Measurements from ENCODE around the gene RNF166.

RNF166 gene

DNA sequence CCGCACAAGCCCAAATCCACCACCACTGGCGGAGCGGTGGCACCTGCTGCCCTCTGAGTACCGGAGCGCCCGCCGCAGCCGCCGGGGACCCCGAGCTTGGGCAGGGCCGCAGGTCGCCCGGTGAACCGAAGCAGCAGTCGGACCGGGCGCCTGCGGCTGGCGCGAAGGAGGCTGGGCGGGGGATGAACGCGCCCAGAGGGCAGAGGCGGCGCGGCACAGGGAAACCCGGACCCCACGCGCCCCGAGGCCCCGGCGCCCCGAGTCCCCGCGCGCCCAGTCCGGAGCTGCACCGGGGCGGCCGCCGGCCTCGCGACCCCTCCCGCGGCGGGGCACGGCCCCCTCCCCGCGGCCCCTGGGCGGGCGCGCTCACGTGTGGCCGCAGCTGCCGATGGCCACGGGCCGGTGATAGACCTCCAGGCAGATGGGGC, 393 bp downstream of the RNF166 start:
- no peak for DNase-seq

DNA sequence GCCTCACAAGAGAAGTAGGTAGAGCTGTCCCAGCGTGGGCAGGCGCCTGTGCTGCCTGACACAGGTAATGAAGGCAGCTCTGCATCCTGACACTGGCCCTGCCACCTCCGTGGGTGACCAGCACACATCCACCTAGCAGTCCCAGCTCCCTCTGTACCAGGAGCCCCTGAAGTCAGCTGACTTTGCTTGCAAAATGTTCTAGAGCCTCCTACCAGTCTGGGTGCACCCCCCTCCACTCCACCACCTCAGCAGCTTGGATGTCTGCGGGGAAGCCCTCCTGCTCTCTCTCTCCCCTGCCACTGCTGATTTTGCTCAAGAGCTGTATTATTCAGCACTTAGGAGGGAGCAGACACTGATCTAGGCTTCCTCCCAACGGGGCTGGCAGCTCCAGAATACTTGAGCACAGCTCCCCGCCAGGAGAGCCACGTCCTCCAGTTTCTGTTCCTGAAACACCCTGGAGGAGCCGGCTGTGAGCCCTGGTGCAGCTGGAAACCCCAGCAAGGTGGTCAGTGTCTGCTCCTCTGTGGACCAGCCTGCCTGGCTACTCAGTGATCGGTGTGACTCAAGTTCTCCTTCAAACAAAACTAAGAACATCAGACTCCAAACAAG, 1.0 kb downstream of the RNF166 start:
- DNase-seq: peak; percentile 30 to 45

DNA sequence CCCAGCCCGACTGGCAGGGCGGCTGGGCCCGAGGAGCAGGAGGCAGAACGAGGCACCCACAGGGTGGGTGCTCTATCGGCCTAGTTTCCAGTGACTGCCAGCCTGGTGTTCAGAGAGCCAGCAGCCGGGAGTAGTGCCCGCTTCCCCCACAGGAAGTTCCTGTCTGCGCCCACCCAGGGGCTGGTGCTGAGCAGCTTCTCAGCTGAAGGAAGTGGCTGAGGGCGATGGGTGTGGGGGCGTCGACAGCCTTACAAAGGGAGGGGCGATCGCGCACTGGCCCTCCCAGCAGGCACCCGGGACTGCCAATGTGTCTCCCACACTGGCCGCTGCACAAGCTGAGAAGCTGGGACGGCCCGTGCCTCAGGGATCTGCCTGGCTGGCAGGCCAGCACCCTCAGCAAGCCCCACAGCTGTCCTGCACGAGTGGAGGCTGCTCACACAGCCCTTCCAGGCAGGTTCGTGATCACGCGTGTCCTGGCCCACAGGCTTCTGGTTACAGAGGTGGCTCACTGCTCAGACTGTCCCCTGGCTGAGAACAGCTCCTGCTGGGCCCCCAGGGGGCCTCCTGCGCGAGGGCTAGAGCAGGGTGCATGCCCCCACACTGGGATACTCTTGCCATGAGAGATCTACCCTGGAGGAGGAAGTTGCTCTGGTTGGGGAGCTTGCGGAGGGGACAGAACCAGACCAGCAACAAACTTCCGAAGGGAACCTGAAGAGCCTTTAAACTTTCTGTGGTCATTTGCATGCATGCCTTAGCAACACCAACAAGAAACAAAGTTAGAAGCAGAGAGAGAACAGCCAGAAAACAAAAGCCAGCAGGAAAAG, 2.5 kb downstream of the RNF166 start:
- DNase-seq: peak; percentile 45 to 75

DNA sequence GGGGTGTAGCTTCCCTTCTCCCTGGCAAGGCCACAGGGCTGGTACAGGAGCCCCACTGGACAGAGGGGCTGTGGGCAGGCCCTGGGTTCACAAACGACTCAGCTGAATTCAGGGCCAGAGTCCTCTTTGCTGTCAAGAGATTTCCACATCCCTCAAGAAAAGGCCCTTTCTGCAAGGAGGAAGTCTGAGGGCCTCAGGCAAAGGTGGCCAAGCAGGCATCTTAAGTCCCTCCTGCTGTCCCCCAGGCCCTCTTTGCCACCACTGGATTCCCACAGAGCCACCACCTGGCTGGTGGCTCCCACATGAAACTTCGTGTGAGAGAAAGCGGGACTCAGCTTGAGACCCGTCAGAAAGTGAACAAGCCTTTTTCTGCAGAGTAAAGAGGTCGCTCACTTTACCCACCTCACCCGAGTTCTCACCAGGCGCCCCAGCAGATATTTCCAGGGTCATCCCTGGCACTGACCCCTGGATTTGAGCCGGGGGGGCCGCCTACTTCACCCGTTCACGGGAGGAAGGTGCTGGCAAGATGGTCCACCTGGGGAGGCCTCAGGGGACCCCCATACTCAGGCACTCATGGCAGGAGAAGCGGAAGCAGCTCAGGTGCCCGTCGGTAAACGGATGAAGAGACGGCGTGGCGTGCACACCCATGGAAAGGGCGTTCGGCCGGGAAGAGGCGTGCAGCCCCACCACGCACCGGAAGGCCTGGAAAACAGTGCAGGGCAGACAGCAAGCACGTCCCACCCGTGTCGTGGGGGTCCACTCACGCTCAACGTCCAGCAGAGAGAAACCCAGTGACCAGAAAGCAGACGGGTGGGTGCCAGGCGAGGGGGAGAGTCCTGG, 3.6 kb downstream of the RNF166 start:
- DNase-seq: no peak

DNA sequence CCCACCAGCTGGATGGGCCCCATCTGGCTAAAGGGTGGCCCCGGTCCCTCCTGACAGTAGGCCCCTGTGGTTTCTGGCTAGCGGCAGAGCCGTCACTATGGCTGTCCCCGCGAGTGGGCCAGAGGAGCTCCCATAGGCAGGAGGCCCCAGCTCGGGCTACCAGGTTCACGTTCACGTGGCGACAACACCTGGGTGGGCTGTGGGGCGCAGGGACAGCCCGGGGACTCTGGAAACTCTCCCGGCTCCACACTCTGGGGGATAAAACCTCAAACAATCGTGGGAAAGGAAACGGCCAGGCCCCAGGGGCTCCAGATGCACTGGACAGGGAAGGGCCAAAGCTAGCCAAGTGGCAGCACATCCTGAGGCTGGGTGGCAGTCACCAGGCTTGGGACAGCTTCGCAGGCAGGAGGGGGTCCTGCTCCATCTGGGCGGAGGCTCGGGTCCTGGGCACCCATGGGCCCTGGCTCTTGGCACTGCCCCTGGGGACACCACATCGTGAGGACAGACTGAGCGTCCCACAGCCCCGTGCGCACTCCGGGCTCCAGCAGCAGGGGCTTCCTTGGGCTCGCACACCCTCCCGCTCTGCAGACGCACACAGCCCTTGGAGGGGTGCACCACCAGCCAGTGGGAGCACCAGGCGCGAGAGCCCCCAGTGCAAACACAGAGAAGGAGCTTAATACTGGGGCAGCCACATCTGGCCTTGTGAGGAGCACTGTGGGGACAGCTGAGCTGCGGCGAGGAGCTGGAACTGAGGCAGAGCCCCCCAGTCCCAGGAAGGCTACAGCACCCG, 4.4 kb downstream of the RNF166 start:
- no peak for DNase-seq

DNA sequence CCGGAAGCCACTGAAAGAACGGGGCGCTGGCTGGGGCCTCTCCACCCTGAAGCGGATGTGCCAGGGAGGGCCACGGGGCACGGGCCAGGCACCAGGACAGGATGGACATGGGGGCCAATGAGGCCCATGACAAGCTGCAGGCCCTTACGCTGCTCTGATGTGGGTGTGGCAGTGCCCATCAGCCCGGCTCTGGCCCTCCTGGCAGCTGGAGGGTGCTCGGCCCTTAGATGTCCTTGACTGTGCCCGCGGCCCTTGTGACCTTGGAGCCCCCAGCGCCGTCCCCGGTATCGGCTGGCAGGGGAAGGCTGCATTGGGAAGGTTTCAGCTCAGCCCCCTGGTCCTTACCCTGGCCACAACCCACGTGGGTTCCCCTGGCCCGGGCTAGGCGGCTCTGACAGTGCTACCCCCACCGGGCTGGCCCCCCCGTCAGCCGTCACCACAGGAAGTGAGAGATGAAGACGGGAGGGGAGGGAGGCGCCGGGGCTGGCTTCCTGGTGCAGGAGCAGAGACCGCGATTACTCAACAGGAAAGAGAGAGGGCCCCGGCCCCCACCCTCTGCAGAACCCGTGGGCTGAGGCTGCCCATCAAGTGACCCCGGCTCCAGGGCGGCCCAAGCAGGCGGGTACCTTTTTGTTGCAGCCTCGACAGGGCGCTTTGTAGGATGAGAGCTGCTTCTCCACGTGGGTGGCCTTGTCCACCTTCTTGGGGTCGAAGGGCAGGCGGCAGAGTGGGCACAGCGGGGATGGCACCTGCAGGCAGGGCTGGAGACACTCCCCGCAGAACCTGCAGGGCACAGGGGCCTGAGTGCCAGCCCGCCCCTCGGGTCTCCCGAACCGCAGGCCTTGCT, 5.3 kb downstream of the RNF166 start:
- peak; percentile 93 to 94 for DNase-seq

DNA sequence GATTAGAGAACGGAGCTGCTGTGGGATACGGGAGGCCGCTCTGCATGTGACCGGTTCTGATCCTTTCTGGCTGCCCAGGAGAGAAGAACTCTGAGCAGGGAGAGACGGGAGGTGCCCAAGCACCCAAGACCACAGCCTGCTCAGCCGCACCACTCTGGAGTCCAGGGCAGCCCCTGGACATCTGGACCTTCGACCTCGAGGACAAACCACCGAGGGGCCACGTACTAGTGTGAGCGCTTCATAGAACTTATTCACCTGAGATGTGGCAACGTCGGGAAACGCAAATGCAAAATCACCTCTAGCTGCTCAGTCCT, 5.9 kb downstream of the RNF166 start:
- DNase-seq: no peak

DNA sequence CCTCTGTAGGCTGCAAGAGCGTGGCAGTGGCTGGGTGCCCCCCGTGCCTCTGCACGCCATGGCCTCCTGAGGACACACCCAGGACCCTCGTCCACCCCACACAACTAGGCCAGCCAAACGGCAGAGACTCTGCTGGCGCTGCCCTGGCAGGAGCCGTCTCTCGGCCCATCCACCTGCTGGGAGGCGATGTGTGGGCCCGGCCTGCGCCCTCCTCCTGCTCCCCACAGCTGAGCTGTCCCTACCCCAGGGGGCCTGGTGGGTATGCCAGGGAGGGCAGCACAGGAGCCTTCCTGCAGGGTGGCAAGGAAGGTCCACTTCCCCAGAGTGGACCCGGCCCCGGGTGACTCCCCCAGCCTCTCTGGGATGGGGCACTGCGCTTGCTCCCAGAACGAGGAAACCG, 7.0 kb downstream of the RNF166 start:
- no peak for DNase-seq

DNA sequence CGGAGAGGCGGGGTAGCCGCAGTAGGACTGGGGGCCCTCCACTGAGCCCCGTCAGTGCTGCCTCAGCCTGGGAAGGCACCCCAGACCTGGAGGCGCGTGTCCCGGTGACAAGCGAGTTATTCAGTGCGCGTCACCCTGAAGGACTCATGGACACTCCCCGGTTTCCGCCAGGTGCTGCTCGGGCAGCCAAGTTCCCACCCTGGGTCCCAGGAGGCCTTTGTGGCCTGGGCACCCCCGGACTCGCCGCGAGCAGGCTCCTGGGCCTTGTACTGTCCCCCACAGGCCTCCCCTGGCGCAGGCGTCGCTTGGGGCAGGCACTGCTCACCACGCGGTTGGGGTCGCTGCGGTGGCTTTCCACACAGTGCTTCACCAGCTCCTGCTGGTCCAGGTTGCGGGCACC, 7.6 kb downstream of the RNF166 start:
- DNase-seq: no peak

DNA sequence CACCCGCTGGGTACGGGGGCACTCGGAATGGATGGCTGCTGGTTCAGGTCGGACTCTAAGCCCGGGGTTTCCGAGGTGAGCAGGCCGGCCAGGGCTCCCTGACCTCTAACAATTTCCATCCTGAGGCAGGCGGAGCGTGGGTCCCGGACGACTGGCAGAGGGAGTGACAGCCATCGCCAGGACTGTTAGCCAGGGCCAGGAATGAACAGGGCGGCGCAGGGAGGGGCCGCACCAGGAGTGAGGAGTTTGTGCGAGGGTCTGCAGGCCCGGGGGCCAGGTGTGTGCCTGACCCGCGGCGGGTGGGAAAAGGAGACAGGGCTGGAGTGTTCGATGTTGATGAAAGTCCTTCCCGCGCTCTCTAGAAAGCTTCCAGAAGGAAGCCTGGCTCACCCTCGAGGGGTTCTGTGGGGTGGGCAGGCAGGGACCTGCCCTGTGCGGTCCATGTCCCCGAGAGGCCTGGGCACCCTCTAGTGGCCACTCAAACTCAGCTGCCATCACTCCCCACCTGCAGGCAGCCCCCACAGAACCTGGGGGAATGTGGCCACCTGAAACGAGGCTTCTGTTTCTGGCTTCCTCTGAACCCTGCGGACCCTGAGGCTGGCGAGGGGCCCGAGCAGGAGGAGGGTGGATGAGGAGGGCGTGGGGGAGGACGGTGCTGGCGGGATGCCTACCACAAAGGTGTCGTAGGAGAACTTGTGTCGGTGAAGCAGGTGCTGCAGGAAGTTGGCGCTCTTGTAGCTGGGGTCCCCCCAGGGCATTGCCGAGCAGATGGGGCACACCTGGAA, 8.2 kb downstream of the RNF166 start:
- no peak for DNase-seq

DNA sequence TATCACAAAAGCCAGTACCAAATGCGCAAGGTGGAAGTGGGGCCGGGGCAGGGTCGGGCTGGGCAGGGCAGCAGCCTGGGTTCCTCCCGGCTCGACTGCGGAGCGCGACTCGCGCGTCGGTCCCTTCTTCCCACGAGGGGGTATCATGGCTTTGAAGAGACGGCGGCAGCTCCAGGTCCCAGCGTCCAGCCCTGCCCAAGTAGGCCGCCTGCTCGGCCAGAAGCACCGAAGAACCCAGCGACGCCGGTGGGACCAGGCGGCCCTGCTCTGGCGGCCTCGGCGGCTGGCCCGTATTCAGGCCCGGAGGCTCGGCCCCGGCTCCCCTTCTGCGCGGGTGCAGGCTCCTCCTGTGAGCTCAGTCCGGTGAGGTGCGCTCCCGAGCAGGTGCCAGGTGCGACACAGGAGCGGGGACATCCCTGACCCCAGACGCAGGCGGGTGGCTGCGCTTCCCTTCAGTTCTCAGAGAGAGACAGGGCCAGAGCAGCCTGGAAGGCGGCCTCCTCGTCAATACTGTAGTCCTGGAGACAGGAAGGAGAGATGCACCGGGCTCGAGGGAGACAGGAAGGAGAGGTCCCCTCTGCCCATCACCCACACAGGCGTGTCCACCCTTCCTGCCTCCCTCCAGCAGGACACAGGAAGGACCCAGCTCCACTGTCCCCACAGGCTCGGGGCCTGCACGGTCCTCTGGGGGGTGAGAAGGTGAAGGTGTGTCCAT, 8.9 kb downstream of the RNF166 start:
- no peak for DNase-seq

DNA sequence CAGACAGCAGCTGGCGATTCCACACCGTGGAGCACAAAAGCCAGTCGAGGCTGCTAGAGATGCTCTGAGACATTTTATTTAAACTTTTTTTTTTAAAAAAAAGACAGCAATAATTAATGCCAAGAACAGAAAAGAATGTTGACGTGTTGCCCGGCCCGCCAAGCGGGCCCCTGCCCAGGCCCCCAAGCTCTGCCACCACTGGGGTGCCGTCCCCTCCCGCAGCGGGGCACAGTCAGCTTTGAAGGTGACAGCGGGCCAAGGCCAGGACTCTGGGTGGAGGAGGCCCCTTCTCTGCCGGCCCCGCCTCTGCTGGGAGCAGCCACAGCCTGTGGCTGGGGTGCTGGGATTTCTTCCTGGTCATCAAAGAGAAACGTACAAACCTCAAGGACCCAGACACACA, 9.8 kb downstream of the RNF166 start:
- no peak for DNase-seq

DNA sequence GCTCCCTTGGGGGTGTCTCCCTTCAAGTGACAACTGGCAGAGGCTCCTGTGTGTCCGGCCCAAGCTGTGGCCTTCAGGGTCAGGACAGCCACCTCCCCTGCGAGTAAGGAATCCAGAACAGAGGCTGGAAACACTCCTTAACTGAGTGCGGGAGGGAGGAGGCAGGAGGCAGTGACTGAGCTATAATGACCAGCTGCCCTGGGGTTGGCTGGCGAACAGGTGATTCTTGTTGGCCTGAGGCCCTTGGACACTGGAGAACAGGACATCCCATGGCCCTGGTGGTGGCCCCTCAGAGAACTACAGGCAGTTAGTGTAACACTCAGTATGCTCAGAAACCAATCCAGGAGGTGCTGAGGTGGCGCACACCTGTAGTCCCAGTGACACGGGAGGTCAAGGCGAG, 10.5 kb downstream of the RNF166 start:
- DNase-seq: no peak

DNA sequence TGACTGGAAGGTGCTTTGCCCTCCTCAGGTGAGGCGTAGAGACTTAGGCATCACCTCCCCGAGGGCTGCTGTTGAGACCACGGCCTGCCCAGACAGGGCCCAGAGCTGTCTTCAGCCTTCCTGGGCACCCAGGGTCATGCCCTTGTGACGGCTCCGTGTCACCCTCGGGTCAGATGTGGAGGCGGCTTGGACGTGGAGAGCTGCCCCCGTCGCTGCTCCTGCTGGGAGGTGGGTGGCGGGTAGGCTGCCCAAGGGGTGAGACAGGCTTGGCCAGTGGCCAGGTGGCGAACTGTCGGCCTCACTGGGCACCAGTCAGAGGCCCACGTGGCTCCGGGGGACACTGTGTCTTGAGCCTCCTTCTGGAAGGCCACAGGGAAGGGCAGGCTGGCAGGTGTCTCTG, 11.0 kb downstream of the RNF166 start:
- DNase-seq: no peak

DNA sequence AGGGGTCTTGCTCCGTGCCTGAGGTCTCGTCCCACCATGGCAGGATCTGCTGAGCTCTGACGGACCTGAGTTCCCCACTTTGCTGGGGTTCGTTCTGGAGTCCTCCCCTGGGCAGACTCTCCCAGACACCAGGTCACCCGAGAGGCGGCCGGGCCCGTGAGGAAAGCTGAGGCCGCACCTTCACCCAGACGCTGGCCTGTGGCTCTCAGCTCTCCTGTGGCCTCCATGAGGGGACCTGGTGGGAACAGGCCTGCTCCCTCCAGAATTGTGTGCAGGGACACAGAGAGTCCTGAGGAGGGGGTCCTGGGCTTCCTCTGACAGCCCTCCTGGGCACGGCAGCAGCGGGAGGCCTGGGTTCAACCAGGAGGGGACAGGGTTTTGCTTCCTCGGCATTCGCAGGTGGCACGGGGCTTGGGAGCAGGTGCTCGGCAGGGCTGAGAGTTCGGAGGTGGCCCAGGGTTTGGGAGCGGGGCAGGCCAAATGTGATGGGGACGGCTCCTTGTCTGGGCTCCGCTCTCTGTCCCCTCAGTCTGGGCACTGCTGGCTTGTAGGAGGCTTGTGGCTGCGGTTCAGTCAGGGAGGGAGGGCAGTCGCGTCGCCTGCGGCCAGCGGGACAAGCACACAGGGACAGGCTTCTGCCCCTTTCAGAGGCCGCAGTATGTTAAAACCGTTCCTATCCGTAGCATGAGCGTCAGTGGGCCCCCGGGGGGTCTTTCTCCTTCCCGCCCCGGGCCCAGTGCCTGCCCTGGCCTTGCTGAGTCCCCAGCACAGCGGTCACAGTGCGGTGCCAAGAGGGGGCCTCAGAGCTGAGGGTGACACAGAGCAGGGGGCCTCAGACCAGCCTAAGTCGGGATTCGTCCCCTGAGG, 11.8 kb downstream of the RNF166 start:
- DNase-seq: no peak

DNA sequence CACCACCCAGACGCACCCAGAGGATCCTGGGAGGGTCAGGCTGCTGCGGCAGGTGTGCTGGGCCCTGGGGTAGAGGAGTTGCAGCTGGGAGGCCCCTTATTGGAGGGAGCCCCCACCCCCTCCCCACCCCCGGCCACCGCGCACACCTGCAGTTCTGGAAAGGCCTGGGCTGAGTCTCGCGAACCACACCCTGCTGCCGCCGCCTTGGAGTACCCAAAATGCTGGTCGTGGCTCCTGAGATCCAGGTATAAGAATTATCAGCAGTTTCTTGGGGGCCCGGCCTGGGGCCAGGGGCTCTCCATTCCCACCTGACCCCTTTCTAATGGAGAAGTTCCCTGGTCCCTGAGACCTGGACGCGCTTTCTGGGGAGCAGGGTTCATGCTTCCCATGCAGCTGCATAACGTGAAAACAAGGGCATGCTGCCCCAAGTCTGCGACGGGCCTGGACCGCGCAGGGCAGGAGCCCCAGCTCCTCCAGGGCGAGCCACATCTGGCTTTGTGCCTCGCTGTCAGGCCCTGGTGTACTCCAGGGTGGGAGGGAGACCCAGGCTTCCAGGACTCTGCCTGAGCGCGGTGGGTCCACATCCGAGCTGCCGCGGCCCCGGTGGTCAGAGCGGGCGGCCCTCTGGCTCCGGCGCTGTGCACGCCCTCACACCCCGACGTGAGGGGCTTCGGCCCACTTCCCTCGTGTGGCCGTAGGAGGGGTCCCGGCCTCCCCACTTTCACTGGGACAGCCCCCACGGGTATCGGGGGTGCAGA, 12.6 kb downstream of the RNF166 start:
- DNase-seq: no peak

DNA sequence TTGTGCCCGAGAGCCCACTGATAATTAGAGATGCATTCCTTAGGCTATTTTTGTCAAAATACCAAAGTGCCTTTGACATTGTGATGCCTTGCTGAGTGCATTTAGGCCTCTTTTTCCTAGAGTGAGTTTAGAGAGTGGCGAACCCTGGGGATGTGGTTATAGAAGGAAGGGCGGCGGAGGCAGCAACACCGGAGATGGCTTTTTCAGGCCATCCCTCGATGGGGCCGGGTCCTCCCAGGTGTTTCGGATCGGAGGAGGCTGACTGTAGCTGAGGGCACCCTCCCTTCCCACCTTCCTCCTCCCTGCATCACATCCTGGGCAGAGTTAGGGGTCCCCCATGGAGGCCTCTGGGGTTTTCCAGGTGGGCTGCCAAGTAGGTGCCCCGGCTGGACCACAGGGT, 13.3 kb downstream of the RNF166 start:
- DNase-seq: no peak

DNA sequence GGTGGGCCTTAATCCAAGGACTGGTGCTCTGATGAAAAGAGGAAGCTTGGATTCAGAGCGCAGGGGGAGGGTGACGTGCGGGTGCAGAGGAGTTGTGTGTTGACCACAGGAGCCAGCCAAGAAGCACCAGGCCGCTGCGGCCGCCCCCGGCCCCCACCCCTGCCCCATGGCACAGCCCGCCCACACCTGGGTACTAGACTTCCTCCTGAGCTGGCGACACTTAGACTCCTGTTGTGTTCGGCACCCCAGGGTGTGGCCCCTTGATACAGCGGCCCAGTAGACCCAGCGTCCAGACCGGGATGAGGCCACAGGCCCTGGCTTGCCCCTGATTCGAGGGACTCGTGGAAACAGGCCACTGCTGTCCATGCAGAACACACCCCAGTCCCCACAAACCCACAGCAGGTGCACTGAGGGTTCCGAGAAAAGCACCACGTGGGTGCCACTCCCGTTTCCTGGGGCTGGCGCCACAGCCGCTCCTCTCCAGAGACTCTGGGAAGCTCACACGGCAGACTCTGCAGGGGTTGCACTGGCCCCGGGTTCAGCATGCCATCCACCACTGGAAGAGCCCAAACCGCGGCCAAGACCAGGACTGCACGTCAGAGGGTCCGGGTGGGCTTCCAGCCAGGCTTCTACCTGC, 14.2 kb downstream of the RNF166 start:
- DNase-seq: peak; percentile 56 to 59

Data from CD4-positive, alpha-beta T cell treated with Interferon alpha-2 for 1 hour (primary cell).